Colonic mucosa (tissue), 4 donors: Measurements from ENCODE around the gene TANGO2. TPM values are rescaled to one million over a fixed set of nuclear protein-coding genes. Genes with fewer than 3 reads are reported as not detected.

Source experiments
- DNase-seq: peaks from one replicate; pipeline ENCODE4 v3.0.0-alpha.2; 2020
- H3K27ac ChIP-seq: fragments of 200-600 bp; one replicate; pipeline ENCODE4 v1.8.0; 2021
- H3K27me3 ChIP-seq: fragments of 200-600 bp; one replicate; pipeline ENCODE4 v1.8.0; 2021
- H3K36me3 ChIP-seq: fragments of 200-600 bp; one replicate; pipeline ENCODE4 v1.8.0; 2021
- H3K4me1 ChIP-seq: fragments of 200-600 bp; one replicate; pipeline ENCODE4 v1.8.0; 2021; ENCODE audit warnings: mild to moderate bottlenecking
- H3K4me3 ChIP-seq: fragments of 200-600 bp; one replicate; pipeline ENCODE4 v1.8.0; 2021
- H3K9ac ChIP-seq, 2 donors: one replicate each; pipeline ENCODE4 v1.7.0; 2013; ENCODE audit warnings: control low read depth in 2 of 2, low read depth in 2 of 2, low read length in 2 of 2
- H3K9me3 ChIP-seq: fragments of 200-600 bp; one replicate; pipeline ENCODE4 v1.8.0; 2021
- CTCF ChIP-seq: fragments of 200-600 bp; IDR thresholded peaks from one replicate; pipeline ENCODE4 v1.8.0; 2022; ENCODE audit warnings: antibody characterized with exemption, mild to moderate bottlenecking
- intact Hi-C: fragments of 100-400 bp; cut with DNase I; formaldehyde crosslinking; loops from one replicate; pipeline ENCODE4 v1.14.1; 2022
- total RNA-seq, 2 donors: library from RNA; stranded (reverse); fragmentation: NEBNext Ultra II Directional in 1 of 2; extraction: Animal tissue kit (Norgen Biotek cat#: 25700) in 1 of 2; gene quantifications; one replicate each; pipeline ENCODE4 v1.2.1, GENCODE V29; 2021
- donor health status: healthy.
- donor health status: DM: no; HTN: no; CAD: no.
- donor health status: DM: no; HTN: no; CAD: no.

Gene TANGO2
- total RNA-seq, 2 donors from 2014 or later = 22.1 to 34.1 TPM

- TF ChIP-seq CTCF = no peak
- Histone ChIP-seq H3K9me3 (no peaks in the 10 kb centered on the region), H3K27me3 (no peaks in the 10 kb centered on the region), H3K9ac (no peak overlapping the region), H3K27ac (no peak overlapping the region), H3K4me1 (no peaks in the 10 kb centered on the region), H3K36me3 (no peaks in the 10 kb centered on the region), H3K4me3 (no peak overlapping the region)
- DNase-seq = no peak
- intact Hi-C loops = no loop called here
Observed at GRCh38 chr22:20040327-20041200, 19.7 kb downstream of the TANGO2 start.

- intact Hi-C loops = no loop called here
Observed at GRCh38 chr22:20043057-20043996, 22.4 kb downstream of the TANGO2 start.

DNA sequence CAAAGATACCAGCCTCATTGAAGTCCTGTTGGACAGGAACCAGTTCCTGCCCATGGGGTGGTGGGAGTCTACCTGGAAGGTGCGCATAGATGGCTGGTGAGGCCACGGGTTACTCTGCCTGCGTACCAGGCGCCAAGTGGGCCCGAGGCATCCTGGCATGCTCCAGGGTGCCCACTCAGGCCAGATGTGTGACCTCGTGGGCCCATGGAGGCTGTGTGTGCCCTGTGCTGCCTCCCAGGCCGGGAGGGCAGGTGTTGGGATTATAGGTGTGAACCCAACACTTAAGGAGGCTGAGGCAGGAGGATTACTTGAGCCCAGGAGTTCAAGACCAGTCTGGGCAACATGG, 23.1 kb downstream of the TANGO2 start:
- no peaks in the 10 kb centered on the region for H3K9me3 ChIP-seq
- H3K36me3 ChIP-seq = no peaks in the 10 kb centered on the region
- H3K27me3 ChIP-seq = no peaks in the 10 kb centered on the region
- no peak for DNase-seq
- H3K4me3 ChIP-seq = no peak overlapping the region
- H3K27ac ChIP-seq = no peak overlapping the region
- intact Hi-C loops = no loop called here
- no peak overlapping the region for H3K9ac ChIP-seq
- no peaks in the 10 kb centered on the region for H3K4me1 ChIP-seq
- no peak for TF ChIP-seq CTCF

More at GRCh38 chr22:20043057-20043996, 22.4 kb downstream of the TANGO2 start:
- Histone ChIP-seq H3K9ac (no peak overlapping the region), H3K36me3 (no peaks in the 10 kb centered on the region), H3K27me3 (no peaks in the 10 kb centered on the region), H3K9me3 (no peaks in the 10 kb centered on the region), H3K27ac (no peak overlapping the region), H3K4me1 (no peaks in the 10 kb centered on the region), H3K4me3 (no peak overlapping the region)
- no peak for DNase-seq
- TF ChIP-seq CTCF = no peak

DNA sequence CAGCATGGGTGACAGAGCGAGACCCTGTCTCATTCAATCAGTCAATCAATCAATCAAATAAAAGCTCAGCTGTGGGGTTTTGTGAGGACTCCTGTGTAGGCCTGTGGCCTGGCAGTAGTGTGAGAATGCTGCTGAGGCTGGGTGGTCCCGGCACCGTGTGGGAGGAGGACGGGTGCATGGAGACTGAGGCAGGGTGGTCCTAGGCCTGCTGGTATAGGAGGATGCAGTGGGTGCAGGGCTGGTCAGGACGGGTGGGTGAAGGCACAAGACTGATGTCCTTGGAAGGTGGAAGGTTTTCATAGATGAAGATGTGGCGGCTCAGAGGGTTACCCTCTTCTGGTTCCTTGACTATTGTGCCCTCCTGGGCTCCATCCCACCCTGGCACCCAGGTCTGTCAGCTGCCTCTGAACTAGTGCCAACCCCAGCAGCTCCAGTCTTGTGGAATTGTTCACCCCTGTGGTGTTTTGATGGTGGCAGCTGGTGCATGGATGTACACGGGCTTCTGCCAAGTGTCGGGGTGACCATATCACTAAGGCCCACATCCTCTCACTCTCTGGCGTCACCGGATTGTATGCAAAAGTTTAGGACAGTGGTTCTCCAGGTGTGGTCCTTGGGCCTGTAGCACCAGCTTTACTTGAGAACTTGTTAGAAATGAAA, 23.7 kb downstream of the TANGO2 start:
- no peak overlapping the region for H3K27ac ChIP-seq
- intact Hi-C loops = no loop called here
- H3K36me3 ChIP-seq = no peaks in the 10 kb centered on the region
- no peaks in the 10 kb centered on the region for H3K4me1 ChIP-seq
- no peak for DNase-seq
- no peak overlapping the region for H3K9ac ChIP-seq
- TF ChIP-seq CTCF = no peak
- no peak overlapping the region for H3K4me3 ChIP-seq
- H3K9me3 ChIP-seq = no peaks in the 10 kb centered on the region
- H3K27me3 ChIP-seq = no peaks in the 10 kb centered on the region

DNA sequence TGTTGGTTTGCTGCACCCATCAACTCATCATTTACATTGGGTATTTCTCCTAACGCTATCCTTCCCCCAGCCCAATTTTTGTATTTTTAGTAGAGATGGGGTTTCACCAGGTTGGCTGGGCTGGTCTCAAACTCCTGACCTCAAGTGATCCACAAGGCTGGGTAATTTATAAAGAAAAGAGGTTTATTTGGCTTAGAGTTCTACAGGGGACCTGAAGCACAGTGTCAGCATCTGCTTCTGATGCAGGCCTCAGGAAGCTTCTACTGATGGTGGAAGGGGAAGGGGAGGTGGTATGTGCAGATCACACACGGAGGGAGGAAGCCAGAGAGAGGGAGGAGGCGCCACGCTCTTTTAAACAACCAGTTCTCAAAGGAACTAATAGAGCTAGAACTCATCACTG, 25.8 kb downstream of the TANGO2 start:
- no peaks in the 10 kb centered on the region for H3K27me3 ChIP-seq
- no peak overlapping the region for H3K27ac ChIP-seq
- no peaks in the 10 kb centered on the region for H3K4me1 ChIP-seq
- TF ChIP-seq CTCF = no peak
- no peak for DNase-seq
- intact Hi-C loops = no loop called here
- no peaks in the 10 kb centered on the region for H3K9me3 ChIP-seq
- H3K36me3 ChIP-seq = no peaks in the 10 kb centered on the region
- H3K4me3 ChIP-seq = no peak overlapping the region
- no peak overlapping the region for H3K9ac ChIP-seq
